ENCODE results near the gene CSTPP1. TPM values are rescaled to one million over a fixed set of nuclear protein-coding genes. Genes with fewer than 3 reads are reported as not detected.

The CSTPP1 gene
- total RNA-seq, 4 donors from 2014 or later = 5.3 to 14.8 (median 13.4) TPM

DNA sequence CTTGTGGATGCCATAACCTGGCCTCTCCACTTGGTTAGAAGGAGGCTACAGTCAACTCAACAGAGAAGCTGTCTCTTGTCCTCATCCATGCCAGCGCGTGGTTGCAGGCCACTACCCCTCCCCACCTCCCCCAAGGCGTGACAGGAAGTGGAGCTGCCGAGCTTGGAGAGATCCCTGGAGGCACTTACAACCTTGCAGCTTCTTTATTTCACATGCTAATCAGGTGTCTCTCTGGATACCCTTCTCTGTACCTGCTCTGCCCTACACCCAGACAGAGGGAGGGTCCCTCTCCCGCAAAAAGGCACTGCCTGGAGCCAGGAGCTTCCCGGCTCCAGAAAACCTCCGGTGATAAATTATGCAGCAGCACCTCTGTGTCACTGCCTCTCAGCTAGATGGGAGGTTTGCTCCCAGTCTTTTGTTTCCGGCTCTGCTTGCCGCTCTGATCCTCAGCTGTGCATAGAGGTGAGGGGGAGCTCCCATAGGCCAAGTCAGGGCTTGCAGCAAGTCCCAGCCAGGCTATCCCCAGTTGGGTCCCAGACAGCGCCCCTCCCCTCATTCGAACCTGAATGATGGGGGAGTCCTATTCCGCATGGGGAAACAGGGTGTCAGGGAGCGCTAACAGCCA is 23.9 kb upstream of the CSTPP1 start:
- TF ChIP-seq, protein P1, sequence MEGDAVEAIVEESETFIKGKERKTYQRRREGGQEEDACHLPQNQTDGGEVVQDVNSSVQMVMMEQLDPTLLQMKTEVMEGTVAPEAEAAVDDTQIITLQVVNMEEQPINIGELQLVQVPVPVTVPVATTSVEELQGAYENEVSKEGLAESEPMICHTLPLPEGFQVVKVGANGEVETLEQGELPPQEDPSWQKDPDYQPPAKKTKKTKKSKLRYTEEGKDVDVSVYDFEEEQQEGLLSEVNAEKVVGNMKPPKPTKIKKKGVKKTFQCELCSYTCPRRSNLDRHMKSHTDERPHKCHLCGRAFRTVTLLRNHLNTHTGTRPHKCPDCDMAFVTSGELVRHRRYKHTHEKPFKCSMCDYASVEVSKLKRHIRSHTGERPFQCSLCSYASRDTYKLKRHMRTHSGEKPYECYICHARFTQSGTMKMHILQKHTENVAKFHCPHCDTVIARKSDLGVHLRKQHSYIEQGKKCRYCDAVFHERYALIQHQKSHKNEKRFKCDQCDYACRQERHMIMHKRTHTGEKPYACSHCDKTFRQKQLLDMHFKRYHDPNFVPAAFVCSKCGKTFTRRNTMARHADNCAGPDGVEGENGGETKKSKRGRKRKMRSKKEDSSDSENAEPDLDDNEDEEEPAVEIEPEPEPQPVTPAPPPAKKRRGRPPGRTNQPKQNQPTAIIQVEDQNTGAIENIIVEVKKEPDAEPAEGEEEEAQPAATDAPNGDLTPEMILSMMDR (IDR thresholded peaks at IDR 0.05; ENCODE audit: low read depth) = no peak

DNA sequence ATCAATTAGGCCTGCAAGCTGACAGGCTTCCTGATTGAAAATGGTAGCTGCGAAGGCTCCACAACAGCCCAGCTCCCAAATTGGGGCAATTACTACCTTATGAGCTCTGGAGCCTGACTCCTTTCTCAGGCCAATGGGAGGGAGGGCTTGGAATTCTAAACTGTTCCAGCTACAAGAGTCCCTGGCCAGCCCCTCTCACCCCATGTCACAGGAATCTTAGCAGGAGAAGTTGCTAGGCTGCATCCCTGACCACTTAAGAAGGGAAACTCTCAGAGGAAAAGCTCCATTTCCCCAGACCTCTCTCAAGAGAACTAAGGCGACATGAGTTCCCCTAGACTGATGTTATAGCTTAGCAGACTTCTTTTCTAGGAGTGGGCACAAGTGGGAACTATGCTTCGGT is 23.1 kb upstream of the CSTPP1 start:
- TF ChIP-seq, protein P1 (IDR thresholded peaks at IDR 0.05; ENCODE audit: low read depth) = no peak

DNA sequence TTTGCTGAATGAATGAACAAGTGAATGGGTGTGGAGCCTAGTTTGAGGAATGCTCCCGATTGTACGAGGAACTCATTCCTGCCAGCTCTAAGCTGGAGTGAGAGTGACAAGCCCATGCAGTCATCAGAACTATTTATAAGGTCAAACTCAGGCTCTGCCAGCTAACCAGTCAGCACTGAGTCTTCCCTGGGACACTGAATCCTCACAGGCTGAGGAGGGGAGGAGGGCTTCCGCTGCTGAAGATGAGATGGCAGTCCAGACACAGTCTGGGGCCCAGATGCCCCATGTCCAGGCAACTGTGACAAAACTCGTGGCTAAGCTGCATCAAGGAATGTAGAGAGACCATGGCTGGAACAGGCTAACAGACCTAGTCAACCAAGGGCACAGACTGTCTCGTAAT is 22.2 kb upstream of the CSTPP1 start:
- TF ChIP-seq, protein P1 (IDR thresholded peaks at IDR 0.05; ENCODE audit: low read depth) = no peak

- TF ChIP-seq, protein P1 (IDR thresholded peaks at IDR 0.05; ENCODE audit: low read depth) = no peak
These were observed 21.7 kb upstream of the CSTPP1 start for GRCh38 chr11:46914910-46915309.

GRCh38 chr11:46916286-46917108 is 20.1 kb upstream of the CSTPP1 start:
- TF ChIP-seq, protein P1 (IDR thresholded peaks at IDR 0.05; ENCODE audit: low read depth) = no peak

DNA sequence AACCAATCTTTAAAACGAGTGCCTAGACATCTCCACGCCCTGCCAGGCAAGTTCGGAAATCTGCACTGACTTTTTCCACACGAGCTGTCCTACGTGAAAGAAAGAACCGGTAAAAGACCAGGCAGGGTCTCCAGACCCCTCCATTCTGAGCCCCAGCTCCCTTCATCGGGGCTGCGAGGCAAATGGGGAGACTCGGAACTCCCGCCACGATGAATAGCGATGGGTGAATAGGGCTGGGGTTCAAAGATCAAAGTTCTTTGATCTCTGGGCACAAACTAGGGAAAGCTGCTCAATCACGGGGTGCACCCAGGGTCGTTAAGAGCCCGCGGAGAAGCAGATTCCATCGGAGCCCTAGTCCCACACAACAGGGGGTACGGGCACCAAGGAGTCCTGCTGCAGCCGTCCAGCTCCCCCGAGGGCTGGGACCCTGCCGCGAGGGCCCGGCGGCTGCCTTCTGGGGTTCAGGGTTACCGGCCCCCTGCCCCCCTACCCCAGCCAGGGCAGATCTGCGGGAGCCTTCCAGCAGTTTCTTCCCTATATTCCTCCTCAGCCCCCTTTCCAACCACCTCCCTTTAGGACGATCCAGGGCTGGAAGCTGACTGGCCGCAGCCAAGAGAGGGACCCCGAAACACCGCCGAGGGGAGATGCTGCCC is 19.3 kb upstream of the CSTPP1 start:
- TF ChIP-seq, protein P1 (IDR thresholded peaks at IDR 0.05; ENCODE audit: low read depth) = no peak

- TF ChIP-seq, protein P1 (IDR thresholded peaks at IDR 0.05; ENCODE audit: low read depth) = no peak
These were observed 18.8 kb upstream of the CSTPP1 start for GRCh38 chr11:46917762-46918082.
